IgD-negative memory B cell (primary cell): ENCODE data around the gene CHRNA1. TPM values are rescaled to one million over a fixed set of nuclear protein-coding genes. Genes with fewer than 3 reads are reported as not detected.
A peak's percentile ranks its signal among the peaks of the same experiment; 100 is the strongest.

Source experiments
- H3K27ac Mint-ChIP-seq, 3 donors: one replicate each; pipeline ENCODE4 v1.8.0; 2020 to 2022; ENCODE audit warnings: mild to moderate bottlenecking in 3 of 3, mixed read lengths in 3 of 3, moderate library complexity in 1 of 3
- H3K27me3 Mint-ChIP-seq: one replicate; pipeline ENCODE4 v1.8.0; 2021; ENCODE audit warnings: mixed read lengths
- H3K36me3 Mint-ChIP-seq: one replicate; pipeline ENCODE4 v1.8.0; 2020; ENCODE audit warnings: mild to moderate bottlenecking, mixed read lengths
- H3K4me1 Mint-ChIP-seq, 3 donors: one replicate each; pipeline ENCODE4 v1.8.0; 2020 to 2022; ENCODE audit warnings: mixed read lengths in 3 of 3, mild to moderate bottlenecking in 1 of 3
- H3K4me3 Mint-ChIP-seq, 4 donors: one replicate each; pipeline ENCODE4 v1.8.0; 2020 to 2022; ENCODE audit warnings: mild to moderate bottlenecking in 4 of 4, mixed read lengths in 4 of 4, moderate library complexity in 3 of 4
- H3K9me3 Mint-ChIP-seq, 3 donors: one replicate each; pipeline ENCODE4 v1.8.0; 2020 to 2021; ENCODE audit warnings: mixed read lengths in 3 of 3, mild to moderate bottlenecking in 1 of 3
- polyA plus RNA-seq: library from polyadenylated mRNA; unstranded; fragments of 300-500 nt; fragmentation: Illumina TruSeq; gene quantifications from one replicate; pipeline ENCODE4 v1.2.3, GENCODE V29; 2021

The CHRNA1 gene
- polyA plus RNA-seq, 1 donor from 2014 or later: 0.40 TPM

- Mint-ChIP-seq H3K27ac (peak overlapping the region in 1 of 3 donors; percentile 73), H3K9me3 (peaks cover 0 to 2% (median 0%) of the 10 kb centered on the region in 3 donors), H3K4me3 (no peak overlapping the region), H3K27me3 (peaks cover 4% of the 10 kb centered on the region), H3K4me1 (peaks cover 0 to 4% (median 0%) of the 10 kb centered on the region in 3 donors), H3K36me3 (no peaks in the 10 kb centered on the region)
These were observed 4.7 kb downstream of the CHRNA1 start for GRCh38 chr2:174759381-174760065.

GRCh38 chr2:174756743-174757142 lies 7.5 kb downstream of the CHRNA1 start:
- Mint-ChIP-seq H3K4me1 (peaks cover 11 to 20% (median 12%) of the 10 kb centered on the region in 3 donors), H3K36me3 (no peaks in the 10 kb centered on the region), H3K27ac (no peak overlapping the region), H3K4me3 (peak overlapping the region in 1 of 4 donors; percentile 39), H3K27me3 (peaks cover 8% of the 10 kb centered on the region), H3K9me3 (peaks cover 0 to 2% (median 0%) of the 10 kb centered on the region in 3 donors)

- Mint-ChIP-seq H3K4me3 (peak overlapping the region; percentile 9 to 79 (median 54)), H3K27ac (peak overlapping the region; percentile 85 to 99 (median 99)), H3K27me3 (peaks cover 11% of the 10 kb centered on the region), H3K36me3 (no peaks in the 10 kb centered on the region), H3K4me1 (peaks cover 29 to 43% (median 34%) of the 10 kb centered on the region in 3 donors), H3K9me3 (no peaks in the 10 kb centered on the region)
These were observed 11.1 kb downstream of the CHRNA1 start for GRCh38 chr2:174753038-174753633.

- H3K4me1 Mint-ChIP-seq: peaks cover 29 to 43% (median 34%) of the 10 kb centered on the region in 3 donors
- peak overlapping the region; percentile 85 to 99 (median 99) for H3K27ac Mint-ChIP-seq
- no peaks in the 10 kb centered on the region for H3K9me3 Mint-ChIP-seq
- H3K36me3 Mint-ChIP-seq: no peaks in the 10 kb centered on the region
- peaks cover 10% of the 10 kb centered on the region for H3K27me3 Mint-ChIP-seq
- H3K4me3 Mint-ChIP-seq: peak overlapping the region; percentile 30 to 79 (median 66)
These were observed 11.8 kb downstream of the CHRNA1 start for GRCh38 chr2:174752403-174753037.

- H3K4me3 Mint-ChIP-seq: peak overlapping the region; percentile 18 to 85 (median 72)
- peak overlapping the region; percentile 85 to 99 (median 96) for H3K27ac Mint-ChIP-seq
- no peaks in the 10 kb centered on the region for H3K9me3 Mint-ChIP-seq
- H3K36me3 Mint-ChIP-seq: no peaks in the 10 kb centered on the region
- peaks cover 29 to 43% (median 34%) of the 10 kb centered on the region in 3 donors for H3K4me1 Mint-ChIP-seq
- peaks cover 10% of the 10 kb centered on the region for H3K27me3 Mint-ChIP-seq
These were observed 13.3 kb downstream of the CHRNA1 start for GRCh38 chr2:174750923-174751441.

GRCh38 chr2:174749793-174750192 lies 14.5 kb downstream of the CHRNA1 start:
- H3K4me3 Mint-ChIP-seq: peak overlapping the region in 3 of 4 donors; percentile 28 to 61 (median 52)
- H3K9me3 Mint-ChIP-seq: no peaks in the 10 kb centered on the region
- H3K27ac Mint-ChIP-seq: peak overlapping the region; percentile 85 to 99 (median 96)
- peaks cover 10% of the 10 kb centered on the region for H3K27me3 Mint-ChIP-seq
- H3K36me3 Mint-ChIP-seq: no peaks in the 10 kb centered on the region
- H3K4me1 Mint-ChIP-seq: peaks cover 29 to 43% (median 34%) of the 10 kb centered on the region in 3 donors

- Mint-ChIP-seq H3K9me3 (no peaks in the 10 kb centered on the region), H3K4me3 (peak overlapping the region in 3 of 4 donors; percentile 19 to 48 (median 47)), H3K27ac (peak overlapping the region; percentile 85 to 99 (median 96)), H3K27me3 (peaks cover 10% of the 10 kb centered on the region), H3K36me3 (no peaks in the 10 kb centered on the region), H3K4me1 (peaks cover 29 to 40% (median 34%) of the 10 kb centered on the region in 3 donors)
These were observed 15.3 kb downstream of the CHRNA1 start for GRCh38 chr2:174748948-174749347.

GRCh38 chr2:174745142-174745541 lies 19.1 kb downstream of the CHRNA1 start:
- H3K27me3 Mint-ChIP-seq: peaks cover 9% of the 10 kb centered on the region
- H3K4me1 Mint-ChIP-seq: peaks cover 8 to 13% (median 13%) of the 10 kb centered on the region in 3 donors
- no peaks in the 10 kb centered on the region for H3K36me3 Mint-ChIP-seq
- H3K9me3 Mint-ChIP-seq: no peaks in the 10 kb centered on the region
- no peak overlapping the region for H3K27ac Mint-ChIP-seq
- H3K4me3 Mint-ChIP-seq: no peak overlapping the region

GRCh38 chr2:174744111-174744510 lies 20.2 kb downstream of the CHRNA1 start:
- H3K27ac Mint-ChIP-seq: no peak overlapping the region
- H3K9me3 Mint-ChIP-seq: no peaks in the 10 kb centered on the region
- no peak overlapping the region for H3K4me3 Mint-ChIP-seq
- H3K27me3 Mint-ChIP-seq: peaks cover 9% of the 10 kb centered on the region
- peaks cover 2 to 4% (median 2%) of the 10 kb centered on the region in 3 donors for H3K4me1 Mint-ChIP-seq
- no peaks in the 10 kb centered on the region for H3K36me3 Mint-ChIP-seq

GRCh38 chr2:174740721-174741120 lies 23.6 kb downstream of the CHRNA1 start:
- peaks cover 0 to 1% (median 0%) of the 10 kb centered on the region in 3 donors for H3K4me1 Mint-ChIP-seq
- H3K36me3 Mint-ChIP-seq: no peaks in the 10 kb centered on the region
- H3K27me3 Mint-ChIP-seq: peaks cover 6% of the 10 kb centered on the region
- no peak overlapping the region for H3K27ac Mint-ChIP-seq
- H3K4me3 Mint-ChIP-seq: no peak overlapping the region
- no peaks in the 10 kb centered on the region for H3K9me3 Mint-ChIP-seq

GRCh38 chr2:174738841-174739240 lies 25.4 kb downstream of the CHRNA1 start:
- no peaks in the 10 kb centered on the region for H3K9me3 Mint-ChIP-seq
- no peak overlapping the region for H3K27ac Mint-ChIP-seq
- H3K36me3 Mint-ChIP-seq: no peaks in the 10 kb centered on the region
- peaks cover 6% of the 10 kb centered on the region for H3K27me3 Mint-ChIP-seq
- H3K4me3 Mint-ChIP-seq: no peak overlapping the region
- no peaks in the 10 kb centered on the region for H3K4me1 Mint-ChIP-seq

- H3K4me3 Mint-ChIP-seq: no peak overlapping the region
- peaks cover 38% of the 10 kb centered on the region for H3K27me3 Mint-ChIP-seq
- H3K4me1 Mint-ChIP-seq: peaks cover 2 to 7% (median 4%) of the 10 kb centered on the region in 3 donors
These were observed 32.7 kb downstream of the CHRNA1 start for GRCh38 chr2:174731546-174731945.

GRCh38 chr2:174730698-174731018 lies 33.6 kb downstream of the CHRNA1 start:
- peaks cover 38% of the 10 kb centered on the region for H3K27me3 Mint-ChIP-seq
- peak overlapping the region; percentile 76 to 92 (median 80) for H3K4me3 Mint-ChIP-seq
- no peak overlapping the region for H3K27ac Mint-ChIP-seq
- H3K36me3 Mint-ChIP-seq: no peaks in the 10 kb centered on the region
- no peaks in the 10 kb centered on the region for H3K9me3 Mint-ChIP-seq
- H3K4me1 Mint-ChIP-seq: peaks cover 2 to 7% (median 4%) of the 10 kb centered on the region in 3 donors

More at GRCh38 chr2:174731546-174731945, 32.7 kb downstream of the CHRNA1 start:
- Mint-ChIP-seq H3K9me3 (no peaks in the 10 kb centered on the region), H3K27ac (peak overlapping the region in 1 of 3 donors; percentile 67), H3K36me3 (no peaks in the 10 kb centered on the region)

- H3K9me3 Mint-ChIP-seq: no peaks in the 10 kb centered on the region
- H3K27me3 Mint-ChIP-seq: peaks cover 38% of the 10 kb centered on the region
- peak overlapping the region; percentile 76 to 92 (median 80) for H3K4me3 Mint-ChIP-seq
- H3K4me1 Mint-ChIP-seq: peaks cover 2 to 7% (median 4%) of the 10 kb centered on the region in 3 donors
- H3K36me3 Mint-ChIP-seq: no peaks in the 10 kb centered on the region
- H3K27ac Mint-ChIP-seq: peak overlapping the region in 2 of 3 donors; percentile 29 to 82
These were observed 34.2 kb downstream of the CHRNA1 start for GRCh38 chr2:174729797-174730697.
